OCI-LY7 (cell line): ENCODE measurements around the gene PIEZO2. TPM values are rescaled to one million over a fixed set of nuclear protein-coding genes. Genes with fewer than 3 reads are reported as not detected.
"Not testable (repeated sequence)": the region's sequence is repeated elsewhere in the genome, so short reads cannot be mapped to it uniquely, and the experiment has no call there.

Experiments used
- BruUV-seq: library from RNA; stranded (reverse); fragments of 400-500 nt; replicated peaks from 2 replicates; lab custom pipeline; 2021; lab: Mats Ljungman, UMichigan
- CTCF ChIA-PET: fragments of 300-600 bp; sonication (Branson Sonifier 250); formaldehyde crosslinking; loops from one replicate; lab custom pipeline; 2022; ENCODE audit warnings: antibody characterized with exemption; ENCODE audit not compliant: unreplicated experiment; lab: Charles Lee
- POLR2A ChIA-PET: fragments of 300-600 bp; sonication (Branson Sonifier 250); formaldehyde crosslinking; loops from one replicate; lab custom pipeline; 2022; ENCODE audit warnings: antibody characterized with exemption; lab: Charles Lee
- DNase-seq: peaks from one replicate; pipeline ENCODE4 v3.0.0-alpha.2; 2015; ENCODE audit warnings: low spot score
- H2AFZ ChIP-seq: fragments of 200-600 bp; sonication (generic), shearing (Covaris generic); 2 replicates; pipeline ENCODE4 v1.6.1; 2014; ENCODE audit warnings: mild to moderate bottlenecking, antibody characterized with exemption, low read length, moderate library complexity
- H3K27ac ChIP-seq: fragments of 200-600 bp; sonication (generic); 2 replicates; pipeline ENCODE4 v1.5.1; 2014; ENCODE audit warnings: mixed run types, low read depth, mild to moderate bottlenecking, moderate library complexity, low read length, inconsistent platforms; ENCODE audit not compliant: poor library complexity, severe bottlenecking
- H3K36me3 ChIP-seq: fragments of 200-600 bp; sonication (generic); 2 replicates; pipeline ENCODE4 v1.6.1; 2014; ENCODE audit warnings: mild to moderate bottlenecking, antibody characterized with exemption, low read length, moderate library complexity, mixed read lengths; ENCODE audit not compliant: insufficient read depth
- H3K4me1 ChIP-seq: fragments of 200-600 bp; sonication (generic); 2 replicates; pipeline ENCODE4 v1.5.1; 2014; ENCODE audit warnings: mild to moderate bottlenecking, low read length; ENCODE audit not compliant: insufficient read depth, poor library complexity, severe bottlenecking
- H3K4me2 ChIP-seq: fragments of 200-600 bp; sonication (generic); 2 replicates; pipeline ENCODE4 v1.6.1; 2014; ENCODE audit warnings: mild to moderate bottlenecking, low read length
- H3K4me3 ChIP-seq: fragments of 200-600 bp; sonication (generic); 2 replicates; pipeline ENCODE4 v1.5.1; 2014; ENCODE audit warnings: mild to moderate bottlenecking, low read depth, low read length; ENCODE audit not compliant: poor library complexity, severe bottlenecking
- H3K79me2 ChIP-seq: fragments of 200-600 bp; sonication (generic); 2 replicates; pipeline ENCODE4 v1.6.1; 2016; ENCODE audit warnings: low read depth, mild to moderate bottlenecking, low read length, moderate library complexity, mixed read lengths; ENCODE audit not compliant: insufficient read depth
- H3K9me2 ChIP-seq: fragments of 200-600 bp; sonication (generic); 2 replicates; pipeline ENCODE4 v1.6.1; 2016; ENCODE audit warnings: mild to moderate bottlenecking, low read length, mixed read lengths; ENCODE audit not compliant: insufficient read depth
- H3K9me3 ChIP-seq: fragments of 200-600 bp; sonication (generic); 2 replicates; pipeline ENCODE4 v1.6.1; 2014; ENCODE audit warnings: mild to moderate bottlenecking, mixed run types, low read length, mixed read lengths
- H4K20me1 ChIP-seq: fragments of 200-600 bp; sonication (generic); 2 replicates; pipeline ENCODE4 v1.6.1; 2014; ENCODE audit warnings: mild to moderate bottlenecking, antibody characterized with exemption, low read length, moderate library complexity, mixed read lengths; ENCODE audit not compliant: insufficient read depth
- EZH2phosphoT487 ChIP-seq: fragments of 200-600 bp; sonication (generic); IDR thresholded peaks from 2 replicates; pipeline ENCODE4 v1.6.1; 2018; ENCODE audit warnings: low read depth, borderline replicate concordance, mild to moderate bottlenecking, mixed run types, antibody characterized with exemption, low read length, moderate library complexity, mixed read lengths
- intact Hi-C: fragments of 100-400 bp; cut with micrococcal nuclease; formaldehyde crosslinking; loops from one replicate; pipeline ENCODE4 v1.10.0; 2022; ENCODE audit not compliant: unreplicated experiment
- total RNA-seq, 2 experiments: library from RNA; depleted of rRNA in 1 of 2; stranded (reverse); fragments of >200 nt in 1 of 2; shearing (Covaris generic) in 1 of 2; gene quantifications; 2 replicates each; pipeline ENCODE4 v1.2.3, GENCODE V29; 2014 to 2022
- TF ChIP-seq, protein P1 (sequence below): fragments of 200-600 bp; sonication (generic); conservative IDR thresholded peaks from 2 replicates; pipeline ENCODE4 v1.5.1; 2014; ENCODE audit warnings: mild to moderate bottlenecking, antibody characterized with exemption, low read length, moderate library complexity, mixed read lengths

The PIEZO2 gene
- total RNA-seq, 2 experiments from 2014 or later, result 0.95 to 3.3 TPM

DNA sequence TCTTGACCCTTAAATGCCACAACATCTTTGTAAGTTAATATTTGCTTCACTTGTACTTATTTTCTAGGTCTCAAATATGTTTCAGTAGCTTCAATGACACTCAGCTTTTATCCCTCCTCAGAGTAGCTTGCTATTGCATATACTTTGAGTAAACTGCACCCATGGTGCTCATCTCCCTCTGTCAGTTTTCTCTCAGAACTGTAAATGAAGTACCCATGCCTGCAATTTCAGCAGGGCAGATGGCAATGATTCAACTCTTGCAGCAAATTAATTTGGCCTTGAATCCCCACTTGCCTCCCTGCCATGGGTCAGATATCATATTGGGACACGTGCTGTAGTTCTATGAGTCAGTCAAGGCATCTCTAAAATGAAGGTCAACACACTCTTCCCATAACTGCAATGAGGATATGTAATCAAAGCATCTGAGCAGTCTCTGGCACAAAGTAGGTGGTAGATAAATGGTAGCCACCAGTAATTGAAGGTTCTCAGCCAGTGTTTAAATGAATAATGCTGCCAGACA, 225.8 kb downstream of the PIEZO2 start:
- intact Hi-C loops, result no loop called here
- Histone ChIP-seq H2AFZ (no peak overlapping the region), H3K27ac (no peak overlapping the region), H3K79me2 (no peaks in the 10 kb centered on the region), H3K36me3 (no peaks in the 10 kb centered on the region), H3K4me3 (no peak overlapping the region), H3K4me1 (peaks cover 26% of the 10 kb centered on the region), H3K9me3 (no peaks in the 10 kb centered on the region), H3K9me2 (no peaks in the 10 kb centered on the region), H3K4me2 (no peak overlapping the region), H4K20me1 (no peaks in the 10 kb centered on the region)
- CTCF ChIA-PET, result no interaction called here
- BruUV-seq, result no TSS peak
- POLR2A ChIA-PET, result interaction anchor here (1.4 to 1.5 kb wide), 2 partner anchors 13 to 24 kb away, joined by 4 to 6 read pairs; no protein-coding TSS in a partner anchor
- TF ChIP-seq, protein P1, sequence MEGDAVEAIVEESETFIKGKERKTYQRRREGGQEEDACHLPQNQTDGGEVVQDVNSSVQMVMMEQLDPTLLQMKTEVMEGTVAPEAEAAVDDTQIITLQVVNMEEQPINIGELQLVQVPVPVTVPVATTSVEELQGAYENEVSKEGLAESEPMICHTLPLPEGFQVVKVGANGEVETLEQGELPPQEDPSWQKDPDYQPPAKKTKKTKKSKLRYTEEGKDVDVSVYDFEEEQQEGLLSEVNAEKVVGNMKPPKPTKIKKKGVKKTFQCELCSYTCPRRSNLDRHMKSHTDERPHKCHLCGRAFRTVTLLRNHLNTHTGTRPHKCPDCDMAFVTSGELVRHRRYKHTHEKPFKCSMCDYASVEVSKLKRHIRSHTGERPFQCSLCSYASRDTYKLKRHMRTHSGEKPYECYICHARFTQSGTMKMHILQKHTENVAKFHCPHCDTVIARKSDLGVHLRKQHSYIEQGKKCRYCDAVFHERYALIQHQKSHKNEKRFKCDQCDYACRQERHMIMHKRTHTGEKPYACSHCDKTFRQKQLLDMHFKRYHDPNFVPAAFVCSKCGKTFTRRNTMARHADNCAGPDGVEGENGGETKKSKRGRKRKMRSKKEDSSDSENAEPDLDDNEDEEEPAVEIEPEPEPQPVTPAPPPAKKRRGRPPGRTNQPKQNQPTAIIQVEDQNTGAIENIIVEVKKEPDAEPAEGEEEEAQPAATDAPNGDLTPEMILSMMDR, result no peak
- no peak for TF ChIP-seq EZH2phosphoT487
- no peak for DNase-seq

DNA sequence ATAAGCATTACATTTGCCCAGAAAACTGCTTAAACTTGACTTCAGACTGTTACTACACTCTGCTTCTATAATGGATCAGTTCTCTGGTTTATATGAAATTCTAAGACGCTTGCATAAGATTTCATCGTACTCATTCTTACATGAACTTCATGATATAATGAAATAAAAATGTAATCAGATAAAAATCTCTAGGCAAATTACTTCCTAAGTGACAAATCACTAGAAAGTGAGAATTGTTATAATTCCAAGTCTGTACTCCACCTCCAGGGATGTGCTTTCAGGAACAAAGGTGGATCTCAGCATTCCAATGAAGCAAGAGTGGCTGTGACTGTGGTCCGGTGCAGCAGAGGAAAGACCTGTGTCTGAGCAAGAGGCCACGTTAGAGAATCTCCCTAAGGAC, 226.2 kb downstream of the PIEZO2 start:
- H3K4me2 ChIP-seq, result no peak overlapping the region
- no peaks in the 10 kb centered on the region for H3K36me3 ChIP-seq
- intact Hi-C loops, result no loop called here
- no peak overlapping the region for H3K4me3 ChIP-seq
- TF ChIP-seq EZH2phosphoT487, result no peak
- TF ChIP-seq, protein P1, result no peak
- no peaks in the 10 kb centered on the region for H3K9me2 ChIP-seq
- H2AFZ ChIP-seq, result no peak overlapping the region
- H3K9me3 ChIP-seq, result no peaks in the 10 kb centered on the region
- H4K20me1 ChIP-seq, result no peaks in the 10 kb centered on the region
- ChIA-PET CTCF (no interaction called here), POLR2A (interaction anchor here (1.4 to 1.5 kb wide), 2 partner anchors 14 to 24 kb away, joined by 4 to 6 read pairs; no protein-coding TSS in a partner anchor)
- no peak for DNase-seq
- BruUV-seq, result no TSS peak
- H3K27ac ChIP-seq, result no peak overlapping the region
- peaks cover 21% of the 10 kb centered on the region for H3K4me1 ChIP-seq
- H3K79me2 ChIP-seq, result no peaks in the 10 kb centered on the region

DNA sequence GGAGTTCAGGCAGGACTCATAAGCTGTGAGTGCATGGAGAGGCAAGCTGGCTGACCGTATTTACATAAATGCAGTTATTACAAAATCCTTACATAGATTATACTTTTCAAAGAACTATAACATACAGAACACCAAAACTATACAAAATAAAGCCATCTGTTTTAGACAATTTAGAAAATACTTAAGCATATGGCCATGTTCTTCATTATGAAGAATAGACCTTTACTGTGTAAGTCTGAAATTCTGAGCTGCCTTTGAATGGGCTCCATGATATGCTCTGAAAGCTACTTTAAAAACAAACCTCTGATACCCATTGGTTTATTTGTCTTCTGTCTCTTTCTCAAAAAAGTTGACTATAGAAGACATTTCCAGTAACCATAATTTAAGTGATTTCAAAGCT, 226.7 kb downstream of the PIEZO2 start:
- H3K9me2 ChIP-seq, H3K4me2 ChIP-seq, H2AFZ ChIP-seq, H3K79me2 ChIP-seq, intact Hi-C loops, H3K9me3 ChIP-seq, BruUV-seq, CTCF ChIA-PET, DNase-seq, H4K20me1 ChIP-seq, H3K27ac ChIP-seq, H3K36me3 ChIP-seq, H3K4me3 ChIP-seq: not testable (repeated sequence)
- POLR2A ChIA-PET, result interaction anchor here (1.4 to 1.5 kb wide), 2 partner anchors 14 to 23 kb away, joined by 4 to 6 read pairs; no protein-coding TSS in a partner anchor
- H3K4me1 ChIP-seq, result peaks cover 17% of the 10 kb centered on the region

DNA sequence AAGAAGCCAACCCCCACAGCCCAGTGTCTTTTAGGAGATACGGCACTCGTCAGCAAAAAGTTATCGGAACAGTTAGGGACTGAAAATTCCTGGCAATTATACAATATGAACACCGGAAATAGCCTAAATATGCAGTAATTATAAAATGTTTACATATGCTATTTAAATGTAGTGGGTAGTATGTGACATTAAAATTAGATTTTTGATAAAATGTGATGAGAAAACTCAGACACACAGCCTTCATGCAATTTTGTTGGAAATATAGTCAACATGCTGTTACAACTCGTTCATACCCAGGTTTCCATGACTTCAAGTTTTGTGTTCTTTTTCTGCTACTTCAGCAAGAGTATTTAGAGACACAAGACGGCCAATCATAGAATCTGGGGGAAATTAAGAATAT, 229.1 kb downstream of the PIEZO2 start:
- BruUV-seq, H3K9me3 ChIP-seq, CTCF ChIA-PET, intact Hi-C loops, DNase-seq, H2AFZ ChIP-seq, H3K9me2 ChIP-seq, H3K79me2 ChIP-seq, H3K4me2 ChIP-seq, H3K36me3 ChIP-seq, H4K20me1 ChIP-seq, H3K27ac ChIP-seq, H3K4me3 ChIP-seq, H3K4me1 ChIP-seq: not testable (repeated sequence)
- POLR2A ChIA-PET, result interaction anchor here (0.5 kb wide), 1 partner anchor 482 kb away, joined by 6 read pairs; no protein-coding TSS in a partner anchor
